A549 (cell line): Measurements from ENCODE around the gene ALDOA. TPM values are rescaled to one million over a fixed set of nuclear protein-coding genes. Genes with fewer than 3 reads are reported as not detected.

Source experiments
- ATAC-seq, 2 experiments: fragments of 200-7000 bp in 1 of 2; fragments of >200 bp in 1 of 2; cut with Nextera tagmentation in 1 of 2; cut with Tn5 transposase in 1 of 2; 3 replicates each; pipeline versions ENCODE4 v1.8.0 to v1.9.1; 2018 to 2020; ENCODE audit warnings: mild to moderate bottlenecking in 1 of 2, moderate library complexity in 1 of 2
- CTCF ChIA-PET: fragments of 300-600 bp; sonication (Branson Sonifier 250); formaldehyde crosslinking; extraction: SDS; loops from one replicate; lab custom pipeline; 2021; ENCODE audit warnings: antibody characterized with exemption, inconsistent platforms; lab: Yijun Ruan, JAX
- POLR2A ChIA-PET: fragments of 350-600 bp; formaldehyde crosslinking; extraction: SDS; loops from one replicate; lab custom pipeline; 2021; ENCODE audit warnings: antibody characterized with exemption, inconsistent platforms; lab: Yijun Ruan, JAX
- DNase-seq, 2 experiments: peaks; one replicate each; pipeline versions ENCODE4 v3.0.0 to v3.0.0-alpha.2; 2011 to 2016; ENCODE audit warnings: low read depth in 1 of 2, low spot score in 1 of 2
- FAIRE-seq: peaks from 2 replicates; lab custom pipeline; 2011; peaks lifted over from hg19 to GRCh38; lab: Jason Lieb, UNC
- H3K27ac ChIP-seq, 2 experiments: fragments of >200 bp; sonication (Bioruptor Twin); formaldehyde crosslinking; 3 replicates each; pipeline ENCODE4 v1.5.1; 2016 to 2017
- H3K4me1 ChIP-seq: fragments of >200 bp; sonication (Bioruptor Twin); formaldehyde crosslinking; 3 replicates; pipeline ENCODE4 v1.6.1; 2016
- H3K4me2 ChIP-seq: fragments of >200 bp; sonication (Bioruptor Twin); formaldehyde crosslinking; 3 replicates; pipeline ENCODE4 v1.6.1; 2016
- H3K4me3 ChIP-seq: fragments of >200 bp; sonication (Bioruptor Twin); formaldehyde crosslinking; 3 replicates; pipeline ENCODE4 v1.5.1; 2016
- H3K9me3 ChIP-seq: fragments of >200 bp; sonication (Bioruptor Twin); formaldehyde crosslinking; 3 replicates; pipeline ENCODE4 v1.6.1; 2016
- CEBPB ChIP-seq, 2 experiments: fragments of >200 bp in 1 of 2; sonication (Bioruptor Twin) in 1 of 2; formaldehyde crosslinking in 1 of 2; IDR thresholded peaks; 2 replicates each; pipeline ENCODE4 v1.6.1; 2012 to 2016
- CHD2 ChIP-seq: fragments of 150-350 bp; IDR thresholded peaks from 2 replicates; pipeline ENCODE4 v1.6.1; 2014; ENCODE audit warnings: low read length; ENCODE audit not compliant: partially characterized antibody
- EHF ChIP-seq: fragments of 250-450 bp; sonication (Bioruptor Pico); IDR thresholded peaks from 2 replicates; pipeline ENCODE4 v1.5.0; 2020; ENCODE audit warnings: mild to moderate bottlenecking
- EHMT2 ChIP-seq: fragments of 200-600 bp; sonication (generic); IDR thresholded peaks from 2 replicates; pipeline ENCODE4 v1.6.1; 2016; ENCODE audit warnings: antibody characterized with exemption, low read depth, mild to moderate bottlenecking, moderate library complexity
- HOXB13 ChIP-seq: fragments of 250-450 bp; sonication (Bioruptor Pico); IDR thresholded peaks from 2 replicates; pipeline ENCODE4 v1.5.0; 2020; ENCODE audit warnings: low read depth, mild to moderate bottlenecking, moderate library complexity
- HOXB5 ChIP-seq: fragments of 250-450 bp; sonication (Bioruptor Pico); IDR thresholded peaks from 2 replicates; pipeline ENCODE4 v1.5.0; 2020; ENCODE audit warnings: mild to moderate bottlenecking, moderate library complexity
- JUN ChIP-seq, 2 experiments: fragments of >200 bp; sonication (Bioruptor Twin); formaldehyde crosslinking; IDR thresholded peaks; 2 replicates in 1 of 2; 3 replicates in 1 of 2; pipeline ENCODE4 v1.6.1; 2016 to 2017
- JUNB ChIP-seq: fragments of >200 bp; sonication (Bioruptor Twin); formaldehyde crosslinking; IDR thresholded peaks from 2 replicates; pipeline ENCODE4 v1.6.1; 2016
- PHF8 ChIP-seq: fragments of 200-600 bp; sonication (generic); IDR thresholded peaks from 2 replicates; pipeline ENCODE4 v1.6.1; 2016; ENCODE audit warnings: low read depth, mild to moderate bottlenecking, antibody characterized with exemption, moderate library complexity, borderline replicate concordance
- RFX5 ChIP-seq: fragments of 450-650 bp; IDR thresholded peaks from 2 replicates; pipeline ENCODE4 v1.7.1; 2014; ENCODE audit warnings: antibody characterized with exemption, mild to moderate bottlenecking, moderate library complexity
- ZC3H11A ChIP-seq: fragments of 450-650 bp; IDR thresholded peaks from 2 replicates; pipeline ENCODE4 v1.6.1; 2014; ENCODE audit warnings: antibody characterized with exemption, mild to moderate bottlenecking
- WGBS: methylation state at CpG from one replicate; pipeline ENCODE4 v1.1.6; 2017; ENCODE audit errors: missing lambda C conversion rate; 5-methylcytosine and 5-hydroxymethylcytosine counted together
- polyA plus RNA-seq, 4 experiments: library from polyadenylated mRNA; depleted of rRNA in 3 of 4; stranded (reverse); fragments of >200 nt; fragmentation: RNase III in 1 of 4; extraction: RNeasy Plus Mini Kit Qiagen cat#74134 plus additional on column Dnase treatment in 1 of 4; gene quantifications; 2 replicates in 3 of 4; 3 replicates in 1 of 4; pipeline ENCODE4 v1.2.3, GENCODE V29; 2011 to 2017
- TF ChIP-seq, protein P1 (sequence below): fragments of >200 bp; sonication (Bioruptor Twin); formaldehyde crosslinking; IDR thresholded peaks from 2 replicates; pipeline ENCODE4 v1.6.1; 2016
- TF ChIP-seq, protein P2 (sequence below): IDR thresholded peaks from 2 replicates; pipeline ENCODE4 v1.6.1; 2012
- TF ChIP-seq, protein P3 (sequence below): IDR thresholded peaks from 2 replicates; pipeline ENCODE4 v1.6.1; 2012; ENCODE audit warnings: low read depth, borderline replicate concordance
- TF ChIP-seq, protein P4 (sequence below): fragments of 200-600 bp; sonication (generic); IDR thresholded peaks from 2 replicates; pipeline ENCODE4 v1.6.1; 2016; ENCODE audit warnings: antibody characterized with exemption, mild to moderate bottlenecking, moderate library complexity
- TF ChIP-seq, protein P5 (sequence below): fragments of 250-450 bp; sonication (Bioruptor Pico); IDR thresholded peaks from 2 replicates; pipeline ENCODE4 v1.5.0; 2020; ENCODE audit warnings: low read depth, mild to moderate bottlenecking, moderate library complexity

ALDOA gene
- polyA plus RNA-seq, 2 of the 4 experiments (the other 2 are of a cell fraction): 741 to 1,286 TPM

DNA sequence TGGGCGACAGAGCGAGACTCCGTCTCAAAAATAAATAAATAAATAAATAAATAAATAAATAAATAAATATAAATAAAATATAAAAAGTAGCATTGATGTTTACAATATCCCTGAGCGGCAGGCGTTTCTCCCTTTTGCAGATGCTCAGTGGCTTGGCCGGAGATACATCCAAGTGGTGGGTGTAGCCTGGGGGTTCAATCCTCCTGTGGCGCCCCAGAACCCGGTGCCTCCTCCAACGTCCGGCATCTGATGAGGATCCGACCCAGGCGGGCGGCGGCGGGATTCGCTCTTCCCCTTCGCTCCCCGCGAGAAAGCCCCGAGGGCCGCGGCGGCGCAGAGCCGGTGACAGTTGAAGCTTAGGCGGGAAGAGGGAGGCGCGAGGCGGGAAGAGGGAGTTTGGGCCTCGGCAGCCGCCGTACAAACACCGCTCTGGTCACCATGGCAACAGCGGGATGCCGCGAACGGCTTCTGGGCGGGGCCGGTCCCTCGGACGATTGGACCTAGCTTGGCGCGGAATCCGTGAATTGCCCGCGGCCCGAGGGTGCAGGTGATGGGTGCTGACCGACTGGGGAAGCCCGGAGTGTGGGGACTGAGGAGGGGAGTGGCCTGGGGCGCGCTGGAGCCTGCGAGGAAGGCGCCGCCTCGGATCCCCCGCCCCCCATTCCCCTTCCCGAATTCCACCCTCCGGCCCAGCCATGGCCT lies 12.7 kb upstream of the ALDOA start:
- FAIRE-seq (no peak), DNase-seq (peak; percentile 94), ATAC-seq (peak; percentile 74 to 81)
- CTCF ChIA-PET: interaction anchor here (0.8 to 4.6 kb wide), 6 partner anchors 9 to 262 kb away, joined by 3 to 44 read pairs (median 6); partner anchors contain the start of genes ALDOA, KIF22 and TBX6
- peaks cover 22% of the 10 kb centered on the region for H3K4me1 ChIP-seq
- POLR2A ChIA-PET: interaction anchor here (1.0 to 4.6 kb wide), 2 partner anchors 13 to 39 kb away, joined by 3 to 51 read pairs; partner anchors contain the start of gene ALDOA
- TF ChIP-seq CHD2 (peak; percentile 57), PHF8 (no peak), CEBPB (IDR thresholded peaks at IDR 0.05) (no peak), HOXB5 (CRISPR knock-in tag) (peak; percentile 66), HOXB13 (peak; percentile 85), EHF (CRISPR knock-in tag) (peak; percentile 80; the same call in 1 of the 2 replicates), JUN (IDR thresholded peaks at IDR 0.05) (peak in 1 of 2 experiments; percentile 45; a peak in 1 of 5 replicates), RFX5 (peak; percentile 77), ZC3H11A (peak; percentile 64), JUNB (no peak)
- TF ChIP-seq, protein P1, sequence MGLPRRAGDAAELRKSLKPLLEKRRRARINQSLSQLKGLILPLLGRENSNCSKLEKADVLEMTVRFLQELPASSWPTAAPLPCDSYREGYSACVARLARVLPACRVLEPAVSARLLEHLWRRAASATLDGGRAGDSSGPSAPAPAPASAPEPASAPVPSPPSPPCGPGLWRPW: no peak
- TF ChIP-seq, protein P2, sequence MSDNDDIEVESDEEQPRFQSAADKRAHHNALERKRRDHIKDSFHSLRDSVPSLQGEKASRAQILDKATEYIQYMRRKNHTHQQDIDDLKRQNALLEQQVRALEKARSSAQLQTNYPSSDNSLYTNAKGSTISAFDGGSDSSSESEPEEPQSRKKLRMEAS: peak; percentile 100
- TF ChIP-seq, protein P3, sequence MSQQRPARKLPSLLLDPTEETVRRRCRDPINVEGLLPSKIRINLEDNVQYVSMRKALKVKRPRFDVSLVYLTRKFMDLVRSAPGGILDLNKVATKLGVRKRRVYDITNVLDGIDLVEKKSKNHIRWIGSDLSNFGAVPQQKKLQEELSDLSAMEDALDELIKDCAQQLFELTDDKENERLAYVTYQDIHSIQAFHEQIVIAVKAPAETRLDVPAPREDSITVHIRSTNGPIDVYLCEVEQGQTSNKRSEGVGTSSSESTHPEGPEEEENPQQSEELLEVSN: peak; percentile 100
- TF ChIP-seq, protein P4, sequence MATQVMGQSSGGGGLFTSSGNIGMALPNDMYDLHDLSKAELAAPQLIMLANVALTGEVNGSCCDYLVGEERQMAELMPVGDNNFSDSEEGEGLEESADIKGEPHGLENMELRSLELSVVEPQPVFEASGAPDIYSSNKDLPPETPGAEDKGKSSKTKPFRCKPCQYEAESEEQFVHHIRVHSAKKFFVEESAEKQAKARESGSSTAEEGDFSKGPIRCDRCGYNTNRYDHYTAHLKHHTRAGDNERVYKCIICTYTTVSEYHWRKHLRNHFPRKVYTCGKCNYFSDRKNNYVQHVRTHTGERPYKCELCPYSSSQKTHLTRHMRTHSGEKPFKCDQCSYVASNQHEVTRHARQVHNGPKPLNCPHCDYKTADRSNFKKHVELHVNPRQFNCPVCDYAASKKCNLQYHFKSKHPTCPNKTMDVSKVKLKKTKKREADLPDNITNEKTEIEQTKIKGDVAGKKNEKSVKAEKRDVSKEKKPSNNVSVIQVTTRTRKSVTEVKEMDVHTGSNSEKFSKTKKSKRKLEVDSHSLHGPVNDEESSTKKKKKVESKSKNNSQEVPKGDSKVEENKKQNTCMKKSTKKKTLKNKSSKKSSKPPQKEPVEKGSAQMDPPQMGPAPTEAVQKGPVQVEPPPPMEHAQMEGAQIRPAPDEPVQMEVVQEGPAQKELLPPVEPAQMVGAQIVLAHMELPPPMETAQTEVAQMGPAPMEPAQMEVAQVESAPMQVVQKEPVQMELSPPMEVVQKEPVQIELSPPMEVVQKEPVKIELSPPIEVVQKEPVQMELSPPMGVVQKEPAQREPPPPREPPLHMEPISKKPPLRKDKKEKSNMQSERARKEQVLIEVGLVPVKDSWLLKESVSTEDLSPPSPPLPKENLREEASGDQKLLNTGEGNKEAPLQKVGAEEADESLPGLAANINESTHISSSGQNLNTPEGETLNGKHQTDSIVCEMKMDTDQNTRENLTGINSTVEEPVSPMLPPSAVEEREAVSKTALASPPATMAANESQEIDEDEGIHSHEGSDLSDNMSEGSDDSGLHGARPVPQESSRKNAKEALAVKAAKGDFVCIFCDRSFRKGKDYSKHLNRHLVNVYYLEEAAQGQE: peak; percentile 40
- TF ChIP-seq, protein P5, sequence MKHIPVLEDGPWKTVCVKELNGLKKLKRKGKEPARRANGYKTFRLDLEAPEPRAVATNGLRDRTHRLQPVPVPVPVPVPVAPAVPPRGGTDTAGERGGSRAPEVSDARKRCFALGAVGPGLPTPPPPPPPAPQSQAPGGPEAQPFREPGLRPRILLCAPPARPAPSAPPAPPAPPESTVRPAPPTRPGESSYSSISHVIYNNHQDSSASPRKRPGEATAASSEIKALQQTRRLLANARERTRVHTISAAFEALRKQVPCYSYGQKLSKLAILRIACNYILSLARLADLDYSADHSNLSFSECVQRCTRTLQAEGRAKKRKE (CRISPR knock-in tag): peak; percentile 66; the same call in 1 of the 2 replicates
- H3K27ac ChIP-seq: peak overlapping the region; percentile 69 to 88
- H3K9me3 ChIP-seq: no peaks in the 10 kb centered on the region
- H3K4me2 ChIP-seq: peak overlapping the region; percentile 96
- peak overlapping the region; percentile 81 for H3K4me3 ChIP-seq
- WGBS: 5% methylated on average over 52 of the region's 58 CpGs

DNA sequence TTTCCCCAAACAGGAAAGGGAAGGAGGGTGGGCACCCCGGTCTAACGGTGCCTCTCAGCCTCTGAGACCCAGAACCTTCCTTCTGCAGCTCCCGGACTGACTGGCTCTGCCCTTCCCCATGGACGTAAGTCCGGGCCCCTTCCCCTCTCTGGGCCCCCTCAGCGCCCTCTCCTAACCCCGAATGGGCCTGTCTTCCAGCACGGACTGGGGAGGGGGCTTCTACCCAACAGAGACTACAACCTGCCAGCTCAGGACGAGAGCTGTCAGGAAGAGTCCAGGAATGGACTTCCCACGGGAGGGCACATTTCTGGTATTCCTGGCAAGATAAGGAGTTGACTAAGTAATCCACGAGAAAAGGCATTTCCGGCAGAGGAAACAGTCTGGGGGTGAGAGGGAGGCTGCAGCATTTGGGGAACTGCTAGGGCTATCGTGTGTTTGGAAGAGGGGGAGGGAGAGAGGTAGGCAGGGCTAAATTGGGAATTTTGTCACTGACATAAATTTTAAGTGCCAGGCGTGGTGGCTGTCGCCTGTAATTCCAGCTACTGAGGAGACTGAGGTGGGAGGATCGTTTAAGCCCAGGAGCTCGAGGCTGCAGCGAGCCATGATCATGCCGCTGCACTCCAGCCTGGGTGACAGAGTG lies 12.1 kb upstream of the ALDOA start:
- ChIA-PET POLR2A (interaction anchor here (1.0 to 4.6 kb wide), 2 partner anchors 13 to 39 kb away, joined by 3 to 51 read pairs; partner anchors contain the start of gene ALDOA), CTCF (interaction anchor here (0.8 to 4.6 kb wide), 9 partner anchors 10 to 263 kb away, joined by 3 to 44 read pairs (median 3); partner anchors contain the start of genes ALDOA, KIF22 and TBX6)
- no peak for TF ChIP-seq EHMT2
- no peaks in the 10 kb centered on the region for H3K9me3 ChIP-seq
- no peak for FAIRE-seq
- H3K27ac ChIP-seq: peak overlapping the region; percentile 69 to 88
- peak; percentile 23 to 42; a peak in 5 of 6 replicates for ATAC-seq
- H3K4me2 ChIP-seq: peak overlapping the region; percentile 96
- H3K4me3 ChIP-seq: peak overlapping the region; percentile 81
- WGBS: 11% methylated on average over 17 of the region's 19 CpGs
- H3K4me1 ChIP-seq: peaks cover 22% of the 10 kb centered on the region
- no peak for DNase-seq
